ENCODE data around the gene GUCY1A2. TPM values are rescaled to one million over a fixed set of nuclear protein-coding genes. Genes with fewer than 3 reads are reported as not detected.
"Not testable (repeated sequence)": the region's sequence is repeated elsewhere in the genome, so short reads cannot be mapped to it uniquely, and the experiment has no call there.

Gene GUCY1A2
- total RNA-seq, 1 experiment from 2014 or later, result 0.55 TPM

DNA sequence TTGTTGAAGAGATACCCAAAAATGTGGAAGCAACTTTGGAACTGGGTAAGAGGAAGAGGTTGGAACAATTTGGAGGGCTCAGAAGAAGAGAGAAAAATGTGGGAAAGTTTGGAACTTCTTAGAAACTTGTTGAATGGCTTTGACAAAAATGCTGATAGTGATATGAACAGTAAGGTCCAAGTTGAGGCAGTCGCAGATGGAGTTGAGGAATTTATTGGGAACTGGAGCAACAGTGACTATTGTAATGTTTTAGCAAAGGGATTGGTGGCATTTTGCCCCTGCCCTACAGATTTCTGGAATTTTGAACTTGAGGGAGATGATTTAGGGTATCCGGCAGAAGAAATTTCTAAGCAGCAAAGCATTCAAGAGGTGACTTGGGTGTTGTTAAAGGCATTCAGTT lies 32.6 kb upstream of the GUCY1A2 start:
- not testable (repeated sequence) for H3T11ph ChIP-seq (ENCODE audit: low read length); H3K23me2 ChIP-seq (ENCODE audit: insufficient read length, low read depth, low read length, poor library complexity, severe bottlenecking); H3K27me3 ChIP-seq (ENCODE audit: insufficient read depth, low read length); H3K9ac ChIP-seq (ENCODE audit: extremely low read depth, insufficient read length, low read length); DNase-seq; H3K79me2 ChIP-seq (ENCODE audit: insufficient read depth, low read length); H3K14ac ChIP-seq (ENCODE audit: insufficient read depth, low read length); H3K27ac Mint-ChIP-seq; H2BK120ac ChIP-seq (ENCODE audit: low read depth, low read length, poor library complexity, severe bottlenecking); H3K23ac ChIP-seq (ENCODE audit: insufficient read length, low read depth, low read length); H3K4me1 Mint-ChIP-seq; H2AFZ ChIP-seq (ENCODE audit: low read length); H2AK5ac ChIP-seq (ENCODE audit: insufficient read length, low read length); H4K5ac ChIP-seq (ENCODE audit: insufficient read length, low read depth, low read length); H3K4me2 ChIP-seq (ENCODE audit: insufficient read depth, insufficient read length, low read length); H3K56ac ChIP-seq (ENCODE audit: insufficient read length, low read depth, low read length); H2BK5ac ChIP-seq (ENCODE audit: insufficient read length, low read length); H3K4me3 Mint-ChIP-seq; H3K79me1 ChIP-seq (ENCODE audit: insufficient read depth, low read depth, low read length, poor library complexity, severe bottlenecking); H2BK15ac ChIP-seq (ENCODE audit: low read depth, low read length); H3K18ac ChIP-seq (ENCODE audit: insufficient read length, low read depth, low read length); H3K27me3 Mint-ChIP-seq (ENCODE audit: low read depth); H4K20me1 ChIP-seq (ENCODE audit: control insufficient read depth, insufficient read depth, insufficient read length); H2BK20ac ChIP-seq (ENCODE audit: low read depth, low read length, poor library complexity, severe bottlenecking); H4K8ac ChIP-seq (replicated peaks; ENCODE audit: insufficient read length, low read depth, low read length); H3K4ac ChIP-seq (ENCODE audit: low read depth, low read length); H3K4me1 ChIP-seq (ENCODE audit: insufficient read depth, low read length); H3K27ac ChIP-seq (ENCODE audit: insufficient read length, low read depth, low read length); H2BK12ac ChIP-seq (ENCODE audit: insufficient read length, low read depth, low read length); H4K91ac ChIP-seq (ENCODE audit: insufficient read length, low read depth, low read length)
- H3K9me3 ChIP-seq (ENCODE audit: control insufficient read depth, low read depth, low read length), result peaks cover 13% of the 10 kb centered on the region
- Mint-ChIP-seq H3K9me3 (peaks cover 50 to 61% of the 10 kb centered on the region in 2 experiments), H3K36me3 (ENCODE audit: insufficient read depth in 1 of 3, low read depth in 3 of 3) (peaks cover 25 to 32% (median 32%) of the 10 kb centered on the region in 3 experiments)
- no CpG with 5 or more reads among the region's 2 CpGs for WGBS (ENCODE audit: extremely low coverage, insufficient read length, low lambda C conversion rate)

All from H9 (cell line).